Testis (tissue), 3 donors: ENCODE data around the gene ARL6IP1. TPM values are rescaled to one million over a fixed set of nuclear protein-coding genes. Genes with fewer than 3 reads are reported as not detected.

ENCODE experiments used
- DNase-seq: peaks from one replicate; pipeline ENCODE4 v3.0.0-alpha.2; 2019
- H3K27ac ChIP-seq, 2 donors: fragments of 200-600 bp; sonication (generic); one replicate each; pipeline ENCODE4 v1.5.1; 2019
- H3K27me3 ChIP-seq: fragments of 200-600 bp; sonication (generic); one replicate; pipeline ENCODE4 v1.5.1; 2019
- H3K36me3 ChIP-seq: fragments of 200-600 bp; sonication (generic); one replicate; pipeline ENCODE4 v1.5.1; 2017; ENCODE audit warnings: low read depth; ENCODE audit errors: missing control alignments
- H3K4me1 ChIP-seq: fragments of 200-600 bp; sonication (generic); one replicate; pipeline ENCODE4 v1.5.1; 2019
- H3K4me3 ChIP-seq, 2 donors: fragments of 200-600 bp; sonication (generic); one replicate each; pipeline ENCODE4 v1.5.1; 2017 to 2019
- H3K9me3 ChIP-seq: fragments of 200-600 bp; sonication (generic); one replicate; pipeline ENCODE4 v1.5.1; 2017
- POLR2A ChIP-seq: fragments of 450-650 bp; IDR thresholded peaks from one replicate; pipeline ENCODE4 v1.6.1; 2017; ENCODE audit warnings: antibody characterized with exemption, mild to moderate bottlenecking, moderate library complexity
- WGBS, 2 donors: methylation state at CpG; one replicate each; pipeline ENCODE4 v1.1.5; 2018; 5-methylcytosine and 5-hydroxymethylcytosine counted together
- intact Hi-C: fragments of 100-400 bp; cut with DNase I; formaldehyde crosslinking; loops from one replicate; pipeline ENCODE4 v1.15.1; 2023; ENCODE audit warnings: low total_unique reads
- polyA plus RNA-seq: library from polyadenylated mRNA; stranded (reverse); fragments of 350-450 nt; fragmentation: Illumina TruSeq; extraction: RNeasy Lipid Tissue Mini Kit (QIAGEN cat#74804); gene quantifications from one replicate; pipeline ENCODE4 v1.2.3, GENCODE V29; 2014; ENCODE audit warnings: low read depth, low replicate concordance; ENCODE audit not compliant: insufficient read depth
- total RNA-seq, 2 donors: library from RNA; depleted of rRNA; stranded (reverse); fragments of >200 nt; gene quantifications; one replicate each; pipeline ENCODE4 v1.2.3, GENCODE V29; 2016
- TF ChIP-seq, protein P1 (sequence below), 3 experiments: fragments of 450-650 bp in 2 of 3; fragments of 200-600 bp in 1 of 3; sonication (generic) in 1 of 3; IDR thresholded peaks; one replicate each; pipeline ENCODE4 v1.5.1; 2016 to 2019; ENCODE audit warnings: antibody characterized with exemption in 3 of 3, mild to moderate bottlenecking in 2 of 3, moderate library complexity in 1 of 3

Gene ARL6IP1
- total and polyA plus RNA-seq, 3 donors from 2014 or later: 219 to 392 (median 392) TPM

DNA sequence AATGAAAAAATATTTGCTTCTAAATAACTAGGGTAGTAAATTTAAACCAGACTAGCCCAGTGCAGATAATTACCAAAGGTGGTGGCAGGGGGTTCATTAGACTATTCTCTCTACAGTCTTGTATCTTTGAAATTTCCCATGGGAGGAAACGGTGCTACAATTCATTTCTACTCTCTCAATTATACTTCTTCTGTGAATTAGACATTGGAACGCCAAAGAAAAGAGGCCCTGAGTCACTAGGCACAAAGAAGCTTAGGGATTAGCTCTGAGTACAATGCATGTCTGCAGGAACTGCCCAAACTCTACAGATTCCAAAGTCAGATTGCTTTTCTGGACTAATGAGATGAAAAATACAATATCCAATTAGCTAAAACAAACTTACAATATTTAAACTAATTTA, 30.7 kb upstream of the ARL6IP1 start:
- no peaks in the 10 kb centered on the region for H3K27me3 ChIP-seq
- H3K4me1 ChIP-seq: no peaks in the 10 kb centered on the region
- no peak for DNase-seq
- peaks cover 2% of the 10 kb centered on the region for H3K36me3 ChIP-seq
- intact Hi-C loops: no loop called here
- H3K4me3 ChIP-seq: no peak overlapping the region
- H3K27ac ChIP-seq: no peak overlapping the region
- no peaks in the 10 kb centered on the region for H3K9me3 ChIP-seq
- WGBS, 2 donors: 83 to 92% methylated on average over 2 of the region's 2 CpGs
- TF ChIP-seq, protein P1, sequence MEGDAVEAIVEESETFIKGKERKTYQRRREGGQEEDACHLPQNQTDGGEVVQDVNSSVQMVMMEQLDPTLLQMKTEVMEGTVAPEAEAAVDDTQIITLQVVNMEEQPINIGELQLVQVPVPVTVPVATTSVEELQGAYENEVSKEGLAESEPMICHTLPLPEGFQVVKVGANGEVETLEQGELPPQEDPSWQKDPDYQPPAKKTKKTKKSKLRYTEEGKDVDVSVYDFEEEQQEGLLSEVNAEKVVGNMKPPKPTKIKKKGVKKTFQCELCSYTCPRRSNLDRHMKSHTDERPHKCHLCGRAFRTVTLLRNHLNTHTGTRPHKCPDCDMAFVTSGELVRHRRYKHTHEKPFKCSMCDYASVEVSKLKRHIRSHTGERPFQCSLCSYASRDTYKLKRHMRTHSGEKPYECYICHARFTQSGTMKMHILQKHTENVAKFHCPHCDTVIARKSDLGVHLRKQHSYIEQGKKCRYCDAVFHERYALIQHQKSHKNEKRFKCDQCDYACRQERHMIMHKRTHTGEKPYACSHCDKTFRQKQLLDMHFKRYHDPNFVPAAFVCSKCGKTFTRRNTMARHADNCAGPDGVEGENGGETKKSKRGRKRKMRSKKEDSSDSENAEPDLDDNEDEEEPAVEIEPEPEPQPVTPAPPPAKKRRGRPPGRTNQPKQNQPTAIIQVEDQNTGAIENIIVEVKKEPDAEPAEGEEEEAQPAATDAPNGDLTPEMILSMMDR (IDR thresholded peaks at IDR 0.05): no peak
- TF ChIP-seq POLR2A: no peak

GRCh38 chr16:18829251-18829650, 27.9 kb upstream of the ARL6IP1 start:
- DNase-seq: no peak
- 92 to 98% methylated on average over 6 of the region's 6 CpGs for WGBS, 2 donors
- intact Hi-C loops: no loop called here
- H3K4me3 ChIP-seq: no peak overlapping the region
- H3K27ac ChIP-seq: no peak overlapping the region
- H3K36me3 ChIP-seq: peaks cover 2% of the 10 kb centered on the region
- no peaks in the 10 kb centered on the region for H3K9me3 ChIP-seq
- TF ChIP-seq, protein P1 (IDR thresholded peaks at IDR 0.05): no peak
- no peak for TF ChIP-seq POLR2A
- H3K27me3 ChIP-seq: no peaks in the 10 kb centered on the region
- H3K4me1 ChIP-seq: no peaks in the 10 kb centered on the region

- Histone ChIP-seq H3K9me3 (no peaks in the 10 kb centered on the region), H3K4me1 (no peaks in the 10 kb centered on the region), H3K27ac (no peak overlapping the region), H3K36me3 (peaks cover 2% of the 10 kb centered on the region), H3K4me3 (no peak overlapping the region), H3K27me3 (no peaks in the 10 kb centered on the region)
- no peak for DNase-seq
- TF ChIP-seq POLR2A: no peak
- TF ChIP-seq, protein P1 (IDR thresholded peaks at IDR 0.05): no peak
- intact Hi-C loops: no loop called here
- WGBS, 2 donors: 79 to 85% methylated on average over 4 of the region's 4 CpGs
These were observed 26.5 kb upstream of the ARL6IP1 start for GRCh38 chr16:18827890-18828289.

DNA sequence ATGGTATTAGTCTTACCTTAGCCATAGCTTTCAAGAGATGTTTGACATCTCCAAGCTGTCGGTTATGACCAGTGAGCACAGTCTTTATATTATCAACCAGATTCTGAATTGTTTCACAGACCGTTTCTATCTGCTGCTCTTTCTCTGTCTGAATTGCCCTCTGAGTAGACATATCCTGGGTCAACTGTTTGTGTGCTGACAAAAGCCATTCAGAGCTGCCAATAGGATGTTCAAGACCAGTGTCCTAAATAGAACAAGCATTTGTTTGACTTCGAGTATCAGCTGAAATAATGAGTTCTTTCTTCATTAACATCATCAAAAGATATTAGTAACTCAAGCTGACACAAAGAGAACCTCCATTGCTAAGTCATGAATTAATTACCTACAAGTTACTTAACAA, 14.9 kb upstream of the ARL6IP1 start:
- TF ChIP-seq, protein P1 (IDR thresholded peaks at IDR 0.05): no peak
- TF ChIP-seq POLR2A: no peak
- 80 to 82% methylated on average over 3 of the region's 3 CpGs for WGBS, 2 donors
- Histone ChIP-seq H3K27me3 (no peaks in the 10 kb centered on the region), H3K27ac (no peak overlapping the region), H3K9me3 (no peaks in the 10 kb centered on the region), H3K36me3 (no peaks in the 10 kb centered on the region), H3K4me1 (no peaks in the 10 kb centered on the region), H3K4me3 (no peak overlapping the region)
- intact Hi-C loops: no loop called here
- no peak for DNase-seq

GRCh38 chr16:18811925-18812324, 10.6 kb upstream of the ARL6IP1 start:
- 92 to 96% methylated on average over 3 of the region's 3 CpGs for WGBS, 2 donors
- intact Hi-C loops: no loop called here
- Histone ChIP-seq H3K4me1 (no peaks in the 10 kb centered on the region), H3K36me3 (no peaks in the 10 kb centered on the region), H3K9me3 (no peaks in the 10 kb centered on the region), H3K27me3 (no peaks in the 10 kb centered on the region), H3K4me3 (no peak overlapping the region), H3K27ac (no peak overlapping the region)
- DNase-seq: no peak
- TF ChIP-seq POLR2A: no peak
- TF ChIP-seq, protein P1 (IDR thresholded peaks at IDR 0.05): no peak
